SK-N-SH (cell line): ENCODE results near the gene SYNE2. TPM values are rescaled to one million over a fixed set of nuclear protein-coding genes. Genes with fewer than 3 reads are reported as not detected.

Experiments
- CTCF ChIA-PET: fragments of 300-600, 350-600 bp; formaldehyde crosslinking; extraction: SDS; loops from one replicate; lab custom pipeline; 2021; lab: Yijun Ruan, JAX
- POLR2A ChIA-PET: fragments of 350-600 bp; sonication (Branson Sonifier 250); formaldehyde crosslinking; extraction: SDS; loops from one replicate; lab custom pipeline; 2020; ENCODE audit warnings: antibody characterized with exemption, inconsistent platforms; lab: Yijun Ruan, JAX
- DNase-seq: peaks from one replicate; pipeline ENCODE4 v3.0.0; 2012
- H2AFZ ChIP-seq: fragments of 200-600 bp; sonication (generic); 2 replicates; pipeline ENCODE4 v1.8.1; 2016; ENCODE audit warnings: antibody characterized with exemption, mild to moderate bottlenecking, low read depth
- H3F3A ChIP-seq: fragments of 200-600 bp; sonication (generic); replicated peaks from 2 replicates; pipeline ENCODE3; 2016; ENCODE audit warnings: antibody characterized with exemption, mild to moderate bottlenecking; ENCODE audit not compliant: insufficient read depth
- H3K27ac ChIP-seq, 2 experiments: fragments of 200-500 bp in 1 of 2; fragments of 200-600 bp in 1 of 2; sonication (Bioruptor generic) in 1 of 2; sonication (generic), shearing (Covaris generic) in 1 of 2; 2 replicates each; pipeline versions ENCODE4 v1.5.1 to v1.6.1; 2014 to 2016; ENCODE audit warnings: low read depth in 2 of 2, inconsistent platforms in 1 of 2, low read length in 1 of 2, mild to moderate bottlenecking in 1 of 2, mixed read lengths in 1 of 2
- H3K27me3 ChIP-seq: fragments of 200-600 bp; sonication (generic), shearing (Covaris generic); 2 replicates; pipeline ENCODE4 v1.6.1; 2016; ENCODE audit warnings: mixed run types; ENCODE audit not compliant: insufficient read depth
- H3K36me3 ChIP-seq, 2 experiments: fragments of 200-500 bp in 1 of 2; fragments of 200-600 bp in 1 of 2; sonication (Bioruptor generic) in 1 of 2; sonication (generic) in 1 of 2; replicated peaks in 1 of 2; 2 replicates each; pipeline versions ENCODE3 to v1.5.1; 2014 to 2016; ENCODE audit warnings: low read length in 1 of 2, mild to moderate bottlenecking in 1 of 2; ENCODE audit not compliant: insufficient read depth in 2 of 2, control insufficient read depth in 1 of 2
- H3K4me1 ChIP-seq, 2 experiments: fragments of 200-500 bp in 1 of 2; fragments of 200-600 bp in 1 of 2; sonication (Bioruptor generic) in 1 of 2; sonication (generic), shearing (Covaris generic) in 1 of 2; 2 replicates each; pipeline versions ENCODE4 v1.5.1 to v1.6.1; 2014 to 2016; ENCODE audit warnings: low read depth in 1 of 2, low read length in 1 of 2, mixed run types in 1 of 2; ENCODE audit not compliant: insufficient read depth in 2 of 2, control insufficient read depth in 1 of 2
- H3K4me2 ChIP-seq: fragments of 200-600 bp; sonication (generic), shearing (Covaris generic); 2 replicates; pipeline ENCODE4 v1.6.1; 2017; ENCODE audit warnings: mixed run types
- H3K4me3 ChIP-seq, 2 experiments: fragments of 200-500 bp in 1 of 2; fragments of 200-600 bp in 1 of 2; sonication (Bioruptor generic) in 1 of 2; sonication (generic), shearing (Covaris generic) in 1 of 2; 2 replicates each; pipeline versions ENCODE4 v1.5.1 to v1.8.1; 2014 to 2016; ENCODE audit warnings: low read depth in 2 of 2, inconsistent platforms in 1 of 2, low read length in 1 of 2, mild to moderate bottlenecking in 1 of 2, mixed read lengths in 1 of 2, moderate library complexity in 1 of 2
- H3K79me2 ChIP-seq: fragments of 200-600 bp; sonication (generic); 2 replicates; pipeline ENCODE4 v1.8.1; 2017; ENCODE audit warnings: mild to moderate bottlenecking; ENCODE audit not compliant: insufficient read depth
- H3K9ac ChIP-seq: fragments of 200-600 bp; sonication (generic); 2 replicates; pipeline ENCODE4 v1.6.1; 2017; ENCODE audit warnings: mixed run types
- H3K9me2 ChIP-seq: fragments of 200-600 bp; sonication (generic); 2 replicates; pipeline ENCODE4 v1.6.1; 2017; ENCODE audit warnings: mixed run types
- H3K9me3 ChIP-seq: fragments of 200-600 bp; sonication (generic); 2 replicates; pipeline ENCODE4 v1.6.1; 2017; ENCODE audit warnings: mixed run types, mild to moderate bottlenecking, moderate library complexity
- H4K20me1 ChIP-seq: fragments of 200-600 bp; sonication (generic); 2 replicates; pipeline ENCODE4 v1.6.1; 2017; ENCODE audit warnings: mild to moderate bottlenecking, mixed run types; ENCODE audit not compliant: insufficient read depth
- ELF1 ChIP-seq: IDR thresholded peaks from 2 replicates; pipeline ENCODE4 v1.4.0; 2012
- EP300 ChIP-seq, 2 experiments: IDR thresholded peaks; 2 replicates each; pipeline versions ENCODE4 v1.4.0 to v1.6.1; 2012; ENCODE audit warnings: borderline replicate concordance in 1 of 2, low read depth in 1 of 2, low read length in 1 of 2
- EZH2phosphoT487 ChIP-seq: fragments of 200-600 bp; sonication (generic); IDR thresholded peaks from 2 replicates; pipeline ENCODE4 v1.6.1; 2017; ENCODE audit warnings: low read depth, mixed run types, mild to moderate bottlenecking, antibody characterized with exemption, moderate library complexity, borderline replicate concordance
- GATA2 ChIP-seq: sonication (generic); formaldehyde crosslinking; IDR thresholded peaks from 2 replicates; pipeline ENCODE4 v1.5.0; 2020; ENCODE audit warnings: mild to moderate bottlenecking, missing genetic modification reagents
- MXI1 ChIP-seq: IDR thresholded peaks from 2 replicates; pipeline ENCODE4 v1.6.1; 2012; ENCODE audit warnings: mild to moderate bottlenecking, low read depth, low read length, improper control_type of control experiment
- POLR2AphosphoS5 ChIP-seq: IDR thresholded peaks from 2 replicates; pipeline ENCODE4 v1.6.1; 2012; ENCODE audit warnings: low read depth, low read length
- RAD21 ChIP-seq: IDR thresholded peaks from 2 replicates; pipeline ENCODE4 v1.6.1; 2012; ENCODE audit warnings: mild to moderate bottlenecking, low read length
- RCOR1 ChIP-seq: fragments of 150-350 bp; IDR thresholded peaks from 2 replicates; pipeline ENCODE4 v1.6.1; 2017; ENCODE audit warnings: antibody characterized with exemption, low read length
- RFX5 ChIP-seq: IDR thresholded peaks from 2 replicates; pipeline ENCODE4 v1.6.1; 2012; ENCODE audit warnings: mild to moderate bottlenecking, improper control_type of control experiment, low read length
- SIN3A ChIP-seq: IDR thresholded peaks from 2 replicates; pipeline ENCODE4 v1.6.1; 2012; ENCODE audit warnings: low read depth, mild to moderate bottlenecking, low read length, moderate library complexity, borderline replicate concordance
- TAF1 ChIP-seq: IDR thresholded peaks from 2 replicates; pipeline ENCODE4 v1.6.1; 2012; ENCODE audit warnings: low read depth, mild to moderate bottlenecking, low read length, moderate library complexity, borderline replicate concordance
- TCF12 ChIP-seq: IDR thresholded peaks from 2 replicates; pipeline ENCODE4 v1.4.0; 2012
- WGBS: methylation state at CpG from one replicate; pipeline ENCODE4 v1.1.6; 2017; ENCODE audit warnings: low lambda C conversion rate; 5-methylcytosine and 5-hydroxymethylcytosine counted together
- polyA plus RNA-seq, 3 experiments: library from polyadenylated mRNA; depleted of rRNA; stranded (reverse); fragments of >200 nt; gene quantifications; 2 replicates each; pipeline ENCODE4 v1.2.3, GENCODE V29; 2012
- TF ChIP-seq, protein P1 (sequence below): IDR thresholded peaks from 2 replicates; pipeline ENCODE4 v1.4.0; 2012; ENCODE audit warnings: low read depth, borderline replicate concordance
- TF ChIP-seq, protein P2 (sequence below): IDR thresholded peaks from 2 replicates; pipeline ENCODE4 v1.4.0; 2012; ENCODE audit warnings: low read depth
- TF ChIP-seq, protein P3 (sequence below): fragments of 200-600 bp; sonication (generic); IDR thresholded peaks from 2 replicates; pipeline ENCODE4 v1.6.1; 2017; ENCODE audit warnings: antibody characterized with exemption, mild to moderate bottlenecking, moderate library complexity
- TF ChIP-seq, protein P4 (sequence below): IDR thresholded peaks from 2 replicates; pipeline ENCODE4 v1.4.0; 2012; ENCODE audit warnings: low read depth, borderline replicate concordance

Gene SYNE2
- polyA plus RNA-seq, 1 of the 3 experiments (the other 2 are of a cell fraction): 7.1 TPM

DNA sequence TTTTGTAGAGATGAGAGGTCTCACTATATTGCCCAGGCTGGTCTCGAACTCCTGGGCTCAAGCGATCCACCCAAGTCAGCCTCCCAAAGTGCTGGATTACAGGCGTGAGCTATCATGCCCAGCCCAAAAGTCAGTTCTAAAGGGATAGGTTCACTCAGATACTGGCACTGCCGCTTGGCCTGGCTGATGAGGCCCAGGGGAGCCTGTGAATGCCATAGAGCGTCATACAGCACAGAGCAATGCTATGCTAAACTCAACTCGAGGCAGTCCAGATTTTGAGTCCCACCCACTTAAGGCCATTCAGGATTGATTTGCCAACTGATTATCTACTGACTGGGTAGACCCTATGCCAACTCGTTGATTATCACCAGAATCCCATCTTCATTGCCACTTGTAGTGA is 262.0 kb downstream of the SYNE2 start (continued):
- no peak for TF ChIP-seq EP300 (IDR thresholded peaks at IDR 0.05; ENCODE audit: borderline replicate concordance in 1 of 2, low read depth in 1 of 2, low read length in 1 of 2)

DNA sequence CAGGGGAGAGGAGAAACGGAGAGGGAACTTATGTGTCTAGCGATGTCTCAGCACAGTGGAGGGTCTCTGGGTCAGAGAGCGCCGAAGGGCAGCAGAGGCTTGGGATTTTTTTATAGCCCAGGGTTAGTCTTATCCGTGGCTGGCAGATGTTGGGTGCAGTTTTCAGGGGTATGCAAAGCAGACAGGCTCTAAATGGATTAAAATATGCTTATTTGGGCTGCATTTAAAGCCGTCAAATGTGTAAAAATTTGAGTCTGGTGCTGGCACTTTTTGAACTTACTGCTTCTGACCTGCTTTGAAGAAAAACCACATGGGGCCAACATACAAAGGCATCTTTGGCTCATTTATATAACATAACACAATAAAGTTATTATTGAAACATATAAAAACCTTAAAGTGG is 262.6 kb downstream of the SYNE2 start:
- peaks cover 0 to 3% of the 10 kb centered on the region in 2 experiments for H3K36me3 ChIP-seq
- no peak overlapping the region for H2AFZ ChIP-seq
- H3K4me1 ChIP-seq: no peaks in the 10 kb centered on the region
- ChIA-PET CTCF (no interaction called here), POLR2A (no interaction called here)
- H3F3A ChIP-seq: no peaks in the 10 kb centered on the region
- no peaks in the 10 kb centered on the region for H4K20me1 ChIP-seq
- H3K27ac ChIP-seq: no peak overlapping the region
- H3K9me2 ChIP-seq: no peaks in the 10 kb centered on the region
- H3K79me2 ChIP-seq: no peaks in the 10 kb centered on the region
- H3K9ac ChIP-seq: no peak overlapping the region
- 95% methylated on average over 6 of the region's 6 CpGs for WGBS
- H3K27me3 ChIP-seq: no peaks in the 10 kb centered on the region
- DNase-seq: no peak
- no peak overlapping the region for H3K4me2 ChIP-seq
- no peak for TF ChIP-seq EZH2phosphoT487
- TF ChIP-seq TCF12: no peak
- TF ChIP-seq, protein P1, sequence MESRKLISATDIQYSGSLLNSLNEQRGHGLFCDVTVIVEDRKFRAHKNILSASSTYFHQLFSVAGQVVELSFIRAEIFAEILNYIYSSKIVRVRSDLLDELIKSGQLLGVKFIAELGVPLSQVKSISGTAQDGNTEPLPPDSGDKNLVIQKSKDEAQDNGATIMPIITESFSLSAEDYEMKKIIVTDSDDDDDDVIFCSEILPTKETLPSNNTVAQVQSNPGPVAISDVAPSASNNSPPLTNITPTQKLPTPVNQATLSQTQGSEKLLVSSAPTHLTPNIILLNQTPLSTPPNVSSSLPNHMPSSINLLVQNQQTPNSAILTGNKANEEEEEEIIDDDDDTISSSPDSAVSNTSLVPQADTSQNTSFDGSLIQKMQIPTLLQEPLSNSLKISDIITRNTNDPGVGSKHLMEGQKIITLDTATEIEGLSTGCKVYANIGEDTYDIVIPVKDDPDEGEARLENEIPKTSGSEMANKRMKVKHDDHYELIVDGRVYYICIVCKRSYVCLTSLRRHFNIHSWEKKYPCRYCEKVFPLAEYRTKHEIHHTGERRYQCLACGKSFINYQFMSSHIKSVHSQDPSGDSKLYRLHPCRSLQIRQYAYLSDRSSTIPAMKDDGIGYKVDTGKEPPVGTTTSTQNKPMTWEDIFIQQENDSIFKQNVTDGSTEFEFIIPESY: no peak
- TF ChIP-seq RAD21: no peak
- TF ChIP-seq, protein P2, sequence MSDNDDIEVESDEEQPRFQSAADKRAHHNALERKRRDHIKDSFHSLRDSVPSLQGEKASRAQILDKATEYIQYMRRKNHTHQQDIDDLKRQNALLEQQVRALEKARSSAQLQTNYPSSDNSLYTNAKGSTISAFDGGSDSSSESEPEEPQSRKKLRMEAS: no peak
- TF ChIP-seq, protein P3, sequence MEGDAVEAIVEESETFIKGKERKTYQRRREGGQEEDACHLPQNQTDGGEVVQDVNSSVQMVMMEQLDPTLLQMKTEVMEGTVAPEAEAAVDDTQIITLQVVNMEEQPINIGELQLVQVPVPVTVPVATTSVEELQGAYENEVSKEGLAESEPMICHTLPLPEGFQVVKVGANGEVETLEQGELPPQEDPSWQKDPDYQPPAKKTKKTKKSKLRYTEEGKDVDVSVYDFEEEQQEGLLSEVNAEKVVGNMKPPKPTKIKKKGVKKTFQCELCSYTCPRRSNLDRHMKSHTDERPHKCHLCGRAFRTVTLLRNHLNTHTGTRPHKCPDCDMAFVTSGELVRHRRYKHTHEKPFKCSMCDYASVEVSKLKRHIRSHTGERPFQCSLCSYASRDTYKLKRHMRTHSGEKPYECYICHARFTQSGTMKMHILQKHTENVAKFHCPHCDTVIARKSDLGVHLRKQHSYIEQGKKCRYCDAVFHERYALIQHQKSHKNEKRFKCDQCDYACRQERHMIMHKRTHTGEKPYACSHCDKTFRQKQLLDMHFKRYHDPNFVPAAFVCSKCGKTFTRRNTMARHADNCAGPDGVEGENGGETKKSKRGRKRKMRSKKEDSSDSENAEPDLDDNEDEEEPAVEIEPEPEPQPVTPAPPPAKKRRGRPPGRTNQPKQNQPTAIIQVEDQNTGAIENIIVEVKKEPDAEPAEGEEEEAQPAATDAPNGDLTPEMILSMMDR: no peak
- TF ChIP-seq ELF1: no peak
- no peak for TF ChIP-seq RFX5
- TF ChIP-seq RCOR1: no peak
- no peak for TF ChIP-seq SIN3A
- TF ChIP-seq, protein P4, sequence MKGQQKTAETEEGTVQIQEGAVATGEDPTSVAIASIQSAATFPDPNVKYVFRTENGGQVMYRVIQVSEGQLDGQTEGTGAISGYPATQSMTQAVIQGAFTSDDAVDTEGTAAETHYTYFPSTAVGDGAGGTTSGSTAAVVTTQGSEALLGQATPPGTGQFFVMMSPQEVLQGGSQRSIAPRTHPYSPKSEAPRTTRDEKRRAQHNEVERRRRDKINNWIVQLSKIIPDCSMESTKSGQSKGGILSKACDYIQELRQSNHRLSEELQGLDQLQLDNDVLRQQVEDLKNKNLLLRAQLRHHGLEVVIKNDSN: no peak
- TF ChIP-seq POLR2AphosphoS5: no peak
- no peak for TF ChIP-seq TAF1
- TF ChIP-seq GATA2: no peak
- TF ChIP-seq MXI1: no peak
- H3K4me3 ChIP-seq: no peak overlapping the region
- H3K9me3 ChIP-seq: no peaks in the 10 kb centered on the region
